ENCODE measurements around the gene EXOSC1.

- TF ChIP-seq CTCF (IDR thresholded peaks at IDR 0.05; ENCODE audit: poor library complexity) (no peak), EZH2phosphoT487 (IDR thresholded peaks at IDR 0.05; ENCODE audit: low read depth, severe bottlenecking, unreplicated experiment) (no peak), EZH2 (IDR thresholded peaks at IDR 0.05; ENCODE audit: borderline replicate concordance) (no peak)
Measured at GRCh38 chr10:97407952-97408248, 37.9 kb downstream of the EXOSC1 start.
